Hematopoietic multipotent progenitor cell treated with erythropoietin and hydrocortisone succinate and interleukin-3 and kit ligand, for 4 days (in vitro differentiated cells): Measurements from ENCODE around the gene MERTK.
A peak's percentile ranks its signal among the peaks of the same experiment; 100 is the strongest.
"Not testable (repeated sequence)": the region's sequence is repeated elsewhere in the genome, so short reads cannot be mapped to it uniquely, and the experiment has no call there.

ENCODE experiments used
- DNase-seq: peaks from one replicate; pipeline ENCODE4 v3.0.0-alpha.2; 2015

MERTK gene

GRCh38 chr2:112019569-112019982 is 121.2 kb downstream of the MERTK start:
- DNase-seq: no peak

GRCh38 chr2:112020561-112020960 is 122.2 kb downstream of the MERTK start:
- no peak for DNase-seq

DNA sequence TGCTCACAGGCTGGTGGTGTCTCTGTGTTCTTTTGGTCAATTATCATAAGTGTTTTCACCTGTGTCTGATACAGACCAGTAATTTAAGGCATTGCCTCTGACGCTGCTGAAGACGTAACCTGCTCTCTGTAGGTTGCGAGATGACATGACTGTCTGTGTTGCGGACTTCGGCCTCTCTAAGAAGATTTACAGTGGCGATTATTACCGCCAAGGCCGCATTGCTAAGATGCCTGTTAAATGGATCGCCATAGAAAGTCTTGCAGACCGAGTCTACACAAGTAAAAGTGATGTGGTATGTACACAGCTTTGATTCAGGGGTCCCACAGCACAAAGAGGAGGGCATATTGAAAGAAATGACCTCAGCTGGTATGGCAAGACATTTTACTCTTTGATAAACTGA is 122.9 kb downstream of the MERTK start:
- no peak for DNase-seq

DNA sequence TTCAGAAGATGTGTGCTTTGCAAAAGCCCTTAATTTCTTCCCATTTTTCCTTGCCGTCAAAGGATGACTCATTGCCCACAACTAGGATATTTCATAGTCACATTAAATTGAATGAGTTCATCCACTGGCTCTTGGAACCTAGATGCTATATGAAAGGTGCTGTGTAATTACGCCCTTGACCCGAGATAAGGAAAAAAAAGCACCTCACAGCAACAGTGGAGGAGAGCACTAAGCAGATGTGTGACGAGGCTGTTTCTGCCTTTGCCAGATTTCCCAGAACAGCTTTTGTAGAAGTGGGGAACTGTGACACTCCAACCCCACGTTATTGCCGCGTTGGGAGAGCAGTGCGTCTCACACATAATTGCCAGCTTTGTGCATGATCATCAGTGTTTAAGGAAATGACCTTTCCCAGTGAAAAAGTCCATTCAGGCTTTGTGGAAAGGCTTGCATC is 123.4 kb downstream of the MERTK start:
- no peak for DNase-seq

DNA sequence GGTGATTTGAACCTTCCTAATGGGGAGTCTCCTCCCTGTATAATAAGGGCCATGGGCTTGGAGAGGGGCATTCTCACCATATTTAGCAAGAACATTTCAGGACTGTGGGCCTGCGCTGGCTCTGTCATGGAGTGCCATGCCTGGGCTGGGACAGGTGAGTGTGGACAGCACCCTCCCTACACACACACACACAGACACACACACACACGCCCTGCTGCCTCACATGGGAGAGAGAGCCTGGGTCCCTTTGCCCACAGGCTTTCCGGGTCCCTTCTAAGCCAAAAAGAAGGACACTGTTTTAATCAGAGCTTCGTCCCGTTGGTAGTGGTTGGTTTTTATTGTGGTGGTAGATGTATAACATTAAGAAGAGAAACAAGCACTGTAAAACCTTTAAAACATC is 125.3 kb downstream of the MERTK start:
- DNase-seq: no peak

- no peak for DNase-seq
Measured at GRCh38 chr2:112024231-112024630, 125.8 kb downstream of the MERTK start.

- no peak for DNase-seq
Measured at GRCh38 chr2:112024896-112025491, 126.6 kb downstream of the MERTK start.

DNA sequence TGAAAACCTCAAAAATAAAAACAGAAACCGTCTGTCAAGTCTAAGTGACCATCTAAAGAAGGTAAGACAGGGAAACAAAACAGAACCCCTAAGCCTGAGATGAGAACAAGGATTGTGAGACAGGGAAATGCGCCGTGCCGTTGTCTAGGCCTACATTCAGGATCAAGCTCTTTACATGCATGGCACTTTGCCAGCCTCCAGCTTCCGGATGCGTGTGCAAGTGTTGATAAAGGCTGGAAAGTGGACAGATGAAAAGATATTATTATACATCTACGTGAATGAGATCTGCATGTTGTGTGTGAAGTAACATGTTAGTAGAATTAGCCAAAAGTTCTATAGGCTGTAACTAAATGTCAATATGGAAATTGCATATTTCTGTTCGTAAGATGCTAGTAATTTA is 128.1 kb downstream of the MERTK start:
- peak; percentile 76 for DNase-seq

- DNase-seq: no peak
Measured at GRCh38 chr2:112027767-112028166, 129.4 kb downstream of the MERTK start.

DNA sequence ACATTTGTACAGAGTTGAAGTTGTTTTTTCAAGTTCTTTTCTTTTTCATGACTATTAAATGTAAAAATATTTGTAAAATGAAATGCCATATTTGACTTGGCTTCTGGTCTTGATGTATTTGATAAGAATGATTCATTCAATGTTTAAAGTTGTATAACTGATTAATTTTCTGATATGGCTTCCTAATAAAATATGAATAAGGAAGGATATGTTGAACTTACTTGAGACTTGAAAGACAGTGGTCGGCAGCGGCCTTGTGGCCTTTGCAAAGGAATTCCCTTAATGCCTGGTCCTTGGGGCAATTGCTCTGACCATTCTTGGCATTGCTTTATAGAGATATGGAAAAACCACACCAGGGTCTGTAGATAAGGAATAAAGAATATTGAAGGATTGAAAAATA is 130.8 kb downstream of the MERTK start:
- no peak for DNase-seq

DNA sequence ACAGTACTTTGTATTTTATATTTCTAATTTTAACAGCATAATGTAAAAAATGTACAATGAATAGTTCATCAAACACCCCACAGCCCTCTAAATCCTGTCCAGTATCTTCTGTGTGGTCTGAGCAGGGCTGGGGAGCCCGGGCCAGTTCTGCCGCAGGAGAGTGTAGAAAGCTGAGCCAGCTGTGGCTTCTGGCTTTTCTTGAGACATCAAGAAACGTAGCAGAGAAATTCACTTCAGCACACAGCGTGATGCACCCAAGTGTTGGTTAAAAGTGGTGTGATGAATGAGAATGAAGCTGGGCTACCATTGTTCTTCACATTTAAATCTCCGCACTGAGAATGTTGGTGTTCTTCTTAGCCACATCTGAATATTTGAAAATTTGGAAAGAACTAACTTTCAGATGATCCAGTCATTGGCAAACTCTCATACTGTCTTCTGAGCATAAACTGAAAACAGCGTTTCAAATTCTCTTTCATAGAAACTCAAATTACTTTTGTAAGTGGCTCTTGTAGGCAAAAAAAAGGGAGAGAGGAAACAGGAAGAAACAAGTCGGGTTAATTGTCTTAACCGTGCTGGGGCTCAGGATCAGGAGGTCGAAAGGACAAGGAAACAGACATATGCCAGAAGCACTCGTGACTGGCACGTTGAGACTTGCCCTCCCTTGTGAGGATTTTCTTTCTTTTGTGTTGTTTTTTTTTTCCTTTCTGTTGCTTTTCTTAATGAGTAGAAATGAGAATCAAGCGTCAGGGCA is 133.2 kb downstream of the MERTK start:
- DNase-seq: no peak

- DNase-seq: no peak
Measured at GRCh38 chr2:112032224-112032586, 133.8 kb downstream of the MERTK start.

- DNase-seq: no peak
Measured at GRCh38 chr2:112032689-112033465, 134.5 kb downstream of the MERTK start.

DNA sequence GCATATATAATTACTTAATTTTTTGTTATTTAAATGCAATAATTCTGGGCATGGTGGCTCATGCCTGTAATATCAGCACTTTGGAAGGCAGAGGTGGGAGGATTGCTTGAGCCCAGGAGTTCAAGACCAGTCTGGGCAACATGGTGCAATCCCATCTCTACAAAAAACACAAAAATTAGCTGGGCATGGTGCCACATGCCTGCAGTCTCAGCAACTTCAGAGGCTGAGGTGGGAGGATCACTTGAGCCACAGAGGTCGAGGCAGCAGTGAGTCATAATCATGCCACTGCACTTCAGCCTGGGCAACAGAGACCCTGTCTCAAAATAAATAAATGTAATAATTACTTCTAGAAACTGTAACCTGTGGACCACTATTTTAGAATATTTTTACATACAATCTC is 135.2 kb downstream of the MERTK start:
- no peak for DNase-seq

DNA sequence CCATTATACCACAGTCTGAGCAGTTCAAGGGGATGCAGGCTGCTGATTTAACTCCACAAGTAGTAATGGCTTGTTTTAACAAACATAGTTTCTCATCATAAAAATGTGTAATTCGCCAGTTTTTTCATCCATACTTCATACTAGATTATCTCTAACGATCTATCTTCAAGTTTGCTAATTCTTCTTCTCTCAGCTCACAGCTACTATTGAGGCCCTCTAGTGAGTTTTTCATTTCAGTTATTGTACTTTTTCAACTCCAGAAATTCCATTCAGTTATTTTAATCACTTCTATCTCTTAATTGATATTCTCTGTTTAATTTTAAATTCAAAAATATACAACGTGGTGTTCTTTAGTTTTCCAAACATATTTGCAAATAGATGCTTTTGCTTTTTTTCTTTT is 136.5 kb downstream of the MERTK start:
- DNase-seq: no peak

DNA sequence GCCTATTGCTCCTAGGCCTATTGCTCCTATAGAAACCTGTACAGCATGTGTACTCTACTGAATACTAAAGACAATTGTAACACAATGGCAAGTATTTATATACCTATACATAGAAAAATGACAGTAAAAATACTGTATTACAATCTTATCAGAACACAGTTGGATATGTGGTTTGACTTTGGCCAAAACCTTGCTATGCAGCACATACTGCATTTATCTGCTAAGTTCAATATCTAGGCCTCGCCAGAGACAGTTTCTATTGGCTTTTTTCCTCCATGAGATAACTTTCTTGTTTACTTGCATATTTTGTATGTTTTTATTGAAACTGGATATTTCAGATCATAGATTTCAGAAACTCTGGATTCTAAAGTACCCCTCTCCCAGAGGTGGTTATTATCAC is 137.4 kb downstream of the MERTK start:
- peak; percentile 79 for DNase-seq

DNA sequence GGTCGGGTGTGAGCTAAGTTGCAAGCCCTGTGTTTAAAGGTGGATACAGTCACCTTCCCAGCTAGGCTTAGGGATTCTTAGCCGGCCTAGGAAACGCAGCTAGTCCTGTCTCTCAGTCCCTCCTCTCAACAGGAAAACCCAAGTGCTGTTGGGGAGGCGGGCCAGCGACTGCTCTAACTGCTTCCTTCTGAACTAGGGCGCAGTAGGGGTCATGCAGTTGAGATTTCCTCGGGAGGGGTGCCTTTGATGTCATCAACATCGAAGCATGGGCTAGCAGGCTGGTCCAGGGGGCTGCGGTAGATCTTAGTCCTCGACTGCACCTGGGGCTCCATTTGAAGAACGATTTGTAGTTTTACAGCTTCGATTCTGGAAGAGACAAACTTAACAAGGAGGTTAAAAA is 141.1 kb downstream of the MERTK start:
- DNase-seq: not testable (repeated sequence)

- DNase-seq: not testable (repeated sequence)
Measured at GRCh38 chr2:112040066-112040465, 141.7 kb downstream of the MERTK start.

DNA sequence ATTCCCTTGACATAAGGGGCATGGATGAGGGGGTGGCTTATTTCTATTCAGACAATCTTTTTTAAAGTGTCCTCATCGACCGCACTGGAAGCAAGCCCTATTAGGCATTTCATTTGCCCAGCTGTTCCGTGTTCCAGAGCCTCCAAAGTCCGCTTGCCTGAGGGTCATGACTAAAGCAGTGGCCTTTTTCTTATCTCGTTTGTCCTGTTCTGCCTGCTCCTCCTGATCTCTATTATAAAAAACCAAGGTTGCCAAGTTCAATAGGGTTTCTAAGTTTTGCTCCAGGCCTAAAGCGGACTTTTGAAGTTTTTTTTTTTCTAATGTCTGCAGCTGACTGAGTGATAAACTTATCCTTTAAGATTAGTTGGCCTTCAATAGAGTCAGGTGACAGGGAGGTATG is 143.1 kb downstream of the MERTK start:
- not testable (repeated sequence) for DNase-seq

DNA sequence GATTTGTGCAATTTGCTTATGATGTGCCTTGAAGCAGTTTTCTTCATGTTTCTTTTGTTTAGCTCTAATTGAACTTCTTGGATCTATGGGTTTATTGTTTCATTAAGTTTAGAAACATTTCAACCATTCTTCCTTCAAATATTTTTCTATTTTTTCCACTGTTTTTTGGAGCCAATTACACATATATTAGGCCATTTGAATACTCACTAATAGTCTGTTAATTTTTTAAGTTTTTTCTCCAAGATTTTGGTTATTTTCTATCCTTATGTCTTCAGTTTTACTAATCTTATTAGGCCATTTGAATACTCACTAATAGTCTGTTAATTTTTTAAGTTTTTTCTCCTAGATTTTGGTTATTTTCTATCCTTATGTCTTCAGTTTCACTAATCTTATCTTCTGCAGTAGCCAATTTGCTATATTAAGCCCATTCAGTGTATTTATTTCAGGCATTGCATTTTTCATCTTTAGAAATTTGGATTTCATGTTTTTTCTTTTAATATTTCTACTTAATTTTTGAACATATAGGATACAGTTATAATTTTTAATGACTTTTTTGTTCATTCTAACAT is 147.1 kb downstream of the MERTK start:
- DNase-seq: no peak

- DNase-seq: no peak
Measured at GRCh38 chr2:112046231-112046630, 147.8 kb downstream of the MERTK start.

DNA sequence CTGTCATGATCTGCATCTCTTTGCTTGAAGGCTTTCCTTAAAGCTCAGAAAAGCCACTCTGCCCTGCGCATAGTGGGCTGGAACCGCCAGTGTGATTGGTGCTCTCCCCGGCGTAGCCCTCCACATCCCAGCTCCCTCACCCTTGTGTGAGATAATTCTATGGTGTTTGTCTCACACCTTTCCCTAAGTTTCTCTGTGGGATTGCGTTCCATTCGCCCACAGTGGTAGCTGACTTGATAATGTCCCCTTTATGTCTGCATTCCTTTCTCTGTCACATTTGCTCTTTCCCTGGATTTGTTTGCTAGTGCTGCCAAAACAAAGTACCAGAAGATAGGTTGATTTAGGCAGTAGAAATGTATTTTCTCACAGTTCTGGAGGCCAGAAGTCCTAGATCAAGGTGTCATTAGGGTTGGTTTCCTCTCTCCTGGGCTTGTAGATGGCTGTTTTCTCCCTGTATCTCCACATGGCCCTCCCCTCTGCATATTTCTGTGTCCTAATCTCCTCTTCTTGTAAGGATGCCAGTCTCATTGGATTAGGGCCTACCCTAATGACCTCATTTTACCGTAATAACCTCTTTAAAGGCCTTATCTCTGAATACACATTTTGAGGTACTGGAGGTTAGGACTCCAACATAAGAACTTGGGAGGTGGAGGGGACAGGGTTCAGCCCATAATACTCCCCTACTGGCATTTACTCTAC is 149.3 kb downstream of the MERTK start:
- DNase-seq: peak; percentile 89

GRCh38 chr2:112048236-112048592 is 149.8 kb downstream of the MERTK start:
- DNase-seq: no peak
